IMR-90 (cell line): ENCODE data around the gene PRRG2. TPM values are rescaled to one million over a fixed set of nuclear protein-coding genes. Genes with fewer than 3 reads are reported as not detected.

Experiments used
- ATAC-seq: fragments of 200-7000 bp; cut with Tn5 transposase; 2 replicates; pipeline ENCODE4 v1.9.1; 2020; ENCODE audit warnings: low read depth, mild to moderate bottlenecking, moderate library complexity
- BruUV-seq: library from RNA; stranded (reverse); fragments of 400-500 nt; replicated peaks from 2 replicates; lab custom pipeline; 2021; lab: Mats Ljungman, UMichigan
- CTCF ChIA-PET: fragments of 300-600 bp; formaldehyde crosslinking; extraction: SDS; loops from one replicate; lab custom pipeline; 2021; ENCODE audit warnings: antibody characterized with exemption; lab: Yijun Ruan, JAX
- POLR2A ChIA-PET: fragments of 300-600 bp; sonication (Branson Sonifier 250); formaldehyde crosslinking; loops from one replicate; lab custom pipeline; 2022; ENCODE audit warnings: antibody characterized with exemption; ENCODE audit not compliant: unreplicated experiment; lab: Charles Lee
- DNase-seq: peaks from one replicate; pipeline ENCODE4 v3.0.0; 2013
- H2AFZ ChIP-seq: replicated peaks from 2 replicates; pipeline ENCODE3; 2013; ENCODE audit warnings: low read length, mild to moderate bottlenecking; ENCODE audit not compliant: poor library complexity
- H2AK5ac ChIP-seq: 2 replicates; pipeline ENCODE4 v1.6.1; 2013; ENCODE audit warnings: low read depth, low read length, inconsistent platforms
- H2AK9ac ChIP-seq: replicated peaks from 2 replicates; pipeline ENCODE3; 2013; ENCODE audit warnings: mild to moderate bottlenecking, low read depth, low read length, moderate library complexity; ENCODE audit not compliant: poor library complexity
- H2BK120ac ChIP-seq: 2 replicates; pipeline ENCODE4 v1.6.1; 2013; ENCODE audit warnings: low read depth, low read length, inconsistent platforms
- H2BK15ac ChIP-seq: 3 replicates; pipeline ENCODE4 v1.6.1; 2013; ENCODE audit warnings: low read depth, low read length, inconsistent platforms
- H2BK20ac ChIP-seq: 2 replicates; pipeline ENCODE4 v1.6.1; 2013; ENCODE audit warnings: low read depth, mild to moderate bottlenecking, inconsistent platforms, low read length, moderate library complexity
- H2BK5ac ChIP-seq: 2 replicates; pipeline ENCODE4 v1.6.1; 2013; ENCODE audit warnings: mild to moderate bottlenecking, low read depth, low read length, inconsistent platforms; ENCODE audit not compliant: poor library complexity, severe bottlenecking
- H3K14ac ChIP-seq: replicated peaks from 2 replicates; pipeline ENCODE4 v1.6.1; 2013; ENCODE audit warnings: low read depth, low read length, inconsistent platforms
- H3K18ac ChIP-seq: 2 replicates; pipeline ENCODE4 v1.6.1; 2013; ENCODE audit warnings: low read depth, low read length, control low read depth
- H3K23ac ChIP-seq: 2 replicates; pipeline ENCODE4 v1.6.1; 2013; ENCODE audit warnings: low read depth, low read length, inconsistent platforms
- H3K27ac ChIP-seq: 2 replicates; pipeline ENCODE4 v1.5.1; 2013; ENCODE audit warnings: mild to moderate bottlenecking, control low read depth, low read length; ENCODE audit not compliant: insufficient read depth
- H3K27me3 ChIP-seq: 2 replicates; pipeline ENCODE4 v1.6.1; 2013; ENCODE audit warnings: low read length; ENCODE audit not compliant: control insufficient read depth, insufficient read depth
- H3K36me3 ChIP-seq: 2 replicates; pipeline ENCODE4 v1.6.1; 2013; ENCODE audit warnings: low read length, mixed read lengths; ENCODE audit not compliant: control insufficient read depth, insufficient read depth
- H3K4ac ChIP-seq: 2 replicates; pipeline ENCODE4 v1.6.1; 2013; ENCODE audit warnings: low read depth, low read length, inconsistent platforms
- H3K4me1 ChIP-seq: 2 replicates; pipeline ENCODE4 v1.6.1; 2013; ENCODE audit warnings: low read length, mixed read lengths; ENCODE audit not compliant: control insufficient read depth, insufficient read depth
- H3K4me2 ChIP-seq: 2 replicates; pipeline ENCODE4 v1.6.1; 2013; ENCODE audit warnings: low read depth, mild to moderate bottlenecking, control low read depth, low read length, moderate library complexity
- H3K4me3 ChIP-seq: 2 replicates; pipeline ENCODE4 v1.5.1; 2013; ENCODE audit warnings: low read depth, mild to moderate bottlenecking, control low read depth, low read length, moderate library complexity; ENCODE audit not compliant: insufficient read depth
- H3K56ac ChIP-seq: 2 replicates; pipeline ENCODE4 v1.6.1; 2013; ENCODE audit warnings: low read length, inconsistent platforms; ENCODE audit not compliant: insufficient read depth; ENCODE audit errors: extremely low read depth
- H3K79me1 ChIP-seq, 2 experiments: 2 replicates each; pipeline ENCODE4 v1.6.1; 2013; ENCODE audit warnings: low read length in 2 of 2, inconsistent platforms in 1 of 2, low read depth in 1 of 2
- H3K9ac ChIP-seq: 2 replicates; pipeline ENCODE4 v1.6.1; 2013; ENCODE audit warnings: low read depth, low read length, control low read depth
- H3K9me1 ChIP-seq: 2 replicates; pipeline ENCODE4 v1.6.1; 2013; ENCODE audit warnings: low read length, inconsistent platforms; ENCODE audit not compliant: insufficient read depth
- H3K9me3 ChIP-seq: 2 replicates; pipeline ENCODE4 v1.6.1; 2013; ENCODE audit warnings: low read length; ENCODE audit not compliant: control insufficient read depth, insufficient read depth
- H4K20me1 ChIP-seq: 2 replicates; pipeline ENCODE4 v1.6.1; 2013; ENCODE audit warnings: low read length, inconsistent platforms; ENCODE audit not compliant: insufficient read depth
- H4K5ac ChIP-seq: 2 replicates; pipeline ENCODE4 v1.6.1; 2013; ENCODE audit warnings: mild to moderate bottlenecking, low read depth, low read length, control low read depth
- H4K8ac ChIP-seq, 2 experiments: 2 replicates each; pipeline ENCODE4 v1.6.1; 2013; ENCODE audit warnings: low read depth in 2 of 2, low read length in 2 of 2, control low read depth in 1 of 2, inconsistent platforms in 1 of 2
- H4K91ac ChIP-seq: 2 replicates; pipeline ENCODE4 v1.6.1; 2013; ENCODE audit warnings: low read depth, low read length, inconsistent platforms; ENCODE audit not compliant: insufficient read depth
- CEBPB ChIP-seq: IDR thresholded peaks from 2 replicates; pipeline ENCODE4 v1.6.1; 2012; ENCODE audit warnings: low read depth, low read length, improper control_type of control experiment
- FOS ChIP-seq: fragments of 150-350 bp; IDR thresholded peaks from 2 replicates; pipeline ENCODE4 v1.6.1; 2016; ENCODE audit warnings: low read depth, low read length
- MAFK ChIP-seq: IDR thresholded peaks from 2 replicates; pipeline ENCODE4 v1.6.1; 2012; ENCODE audit warnings: low read depth, low read length, improper control_type of control experiment
- WGBS, 2 experiments: methylation state at CpG; one replicate each; pipeline versions ENCODE4 v1.1.5 to v1.1.7; 2013; ENCODE audit warnings: missing lambda C conversion rate in 2 of 2; ENCODE audit not compliant: insufficient read length in 1 of 2; ENCODE audit errors: extremely low coverage in 2 of 2; 5-methylcytosine and 5-hydroxymethylcytosine counted together
- dilution Hi-C: fragments of 300-500 bp; cut with HindIII; formaldehyde crosslinking; loops from one replicate; pipeline ENCODE4 v1.14.3; 2018; ENCODE audit warnings: low sequenced_read_pairs; ENCODE audit not compliant: unreplicated experiment
- in situ Hi-C: fragments of 300-500 bp; cut with MboI; formaldehyde crosslinking; loops from 3 replicates; pipeline ENCODE4 v1.14.3; 2019; ENCODE audit warnings: low sequenced_read_pairs, inconsistent platforms, mixed read lengths
- intact Hi-C: fragments of 100-400 bp; cut with micrococcal nuclease; formaldehyde crosslinking; loops from 2 replicates; pipeline ENCODE4 v1.10.0; 2022
- polyA plus RNA-seq, 3 experiments: library from polyadenylated mRNA; depleted of rRNA; stranded (reverse); fragments of >200 nt; gene quantifications; 2 replicates each; pipeline ENCODE4 v1.2.3, GENCODE V29; 2012; ENCODE audit warnings: low replicate concordance in 1 of 3
- total RNA-seq: library from RNA; depleted of rRNA; stranded (reverse); fragments of >200 nt; gene quantifications from 2 replicates; pipeline ENCODE4 v1.2.3, GENCODE V29; 2012
- TF ChIP-seq, protein P1 (sequence below): conservative IDR thresholded peaks from 2 replicates; pipeline ENCODE4 v1.5.1; 2012; ENCODE audit warnings: mild to moderate bottlenecking, low read depth, low read length, improper control_type of control experiment

PRRG2 gene
- total and polyA plus RNA-seq, 2 of the 4 experiments (the other 2 are of a cell fraction): 0.14 to 0.54 TPM

GRCh38 chr19:49552749-49553148 lies 28.4 kb upstream of the PRRG2 start:
- no peak overlapping the region for H3K9ac ChIP-seq
- in situ Hi-C loops: loop anchor here (25.0 kb wide), 1 partner anchor 290 kb away; no protein-coding TSS in a partner anchor
- DNase-seq: no peak
- H3K18ac ChIP-seq: no peak overlapping the region
- H4K20me1 ChIP-seq: no peaks in the 10 kb centered on the region
- ChIA-PET POLR2A (interaction anchor here (0.7 kb wide), 1 partner anchor 40 kb away, joined by 5 read pairs; no protein-coding TSS in a partner anchor), CTCF (interaction anchor here (1.4 kb wide), 1 partner anchor 18 kb away, joined by 6 read pairs; no protein-coding TSS in a partner anchor)
- H3K9me3 ChIP-seq: no peaks in the 10 kb centered on the region
- H3K14ac ChIP-seq: no peak overlapping the region
- H2AFZ ChIP-seq: no peak overlapping the region
- 0 out of 2 replicates have a peak, but pooled peaks cover 3% of the 10 kb centered on the region for H3K9me1 ChIP-seq
- H3K4ac ChIP-seq: no peak overlapping the region
- no peak overlapping the region for H2BK15ac ChIP-seq
- H2BK20ac ChIP-seq: no peak overlapping the region
- H2AK9ac ChIP-seq: no peak overlapping the region
- no peak overlapping the region for H2BK120ac ChIP-seq
- no peak overlapping the region for H3K23ac ChIP-seq
- no peak overlapping the region for H2AK5ac ChIP-seq
- no TSS peak for BruUV-seq
- no peak overlapping the region for H3K27ac ChIP-seq
- H3K4me2 ChIP-seq: no peak overlapping the region
- no peak overlapping the region for H4K5ac ChIP-seq
- H3K4me1 ChIP-seq: no peaks in the 10 kb centered on the region
- TF ChIP-seq MAFK (no peak), FOS (no peak), CEBPB (no peak)
- TF ChIP-seq, protein P1, sequence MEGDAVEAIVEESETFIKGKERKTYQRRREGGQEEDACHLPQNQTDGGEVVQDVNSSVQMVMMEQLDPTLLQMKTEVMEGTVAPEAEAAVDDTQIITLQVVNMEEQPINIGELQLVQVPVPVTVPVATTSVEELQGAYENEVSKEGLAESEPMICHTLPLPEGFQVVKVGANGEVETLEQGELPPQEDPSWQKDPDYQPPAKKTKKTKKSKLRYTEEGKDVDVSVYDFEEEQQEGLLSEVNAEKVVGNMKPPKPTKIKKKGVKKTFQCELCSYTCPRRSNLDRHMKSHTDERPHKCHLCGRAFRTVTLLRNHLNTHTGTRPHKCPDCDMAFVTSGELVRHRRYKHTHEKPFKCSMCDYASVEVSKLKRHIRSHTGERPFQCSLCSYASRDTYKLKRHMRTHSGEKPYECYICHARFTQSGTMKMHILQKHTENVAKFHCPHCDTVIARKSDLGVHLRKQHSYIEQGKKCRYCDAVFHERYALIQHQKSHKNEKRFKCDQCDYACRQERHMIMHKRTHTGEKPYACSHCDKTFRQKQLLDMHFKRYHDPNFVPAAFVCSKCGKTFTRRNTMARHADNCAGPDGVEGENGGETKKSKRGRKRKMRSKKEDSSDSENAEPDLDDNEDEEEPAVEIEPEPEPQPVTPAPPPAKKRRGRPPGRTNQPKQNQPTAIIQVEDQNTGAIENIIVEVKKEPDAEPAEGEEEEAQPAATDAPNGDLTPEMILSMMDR: no peak
- peaks cover 4% of the 10 kb centered on the region in 2 experiments; a peak in 1 of 4 replicates for H3K79me1 ChIP-seq
- no peak overlapping the region for H3K56ac ChIP-seq
- dilution Hi-C loops: no loop called here
- ATAC-seq: no peak
- H4K91ac ChIP-seq: no peak overlapping the region
- no peak overlapping the region for H3K4me3 ChIP-seq
- H3K36me3 ChIP-seq: peaks cover 32% of the 10 kb centered on the region
- 97% methylated on average over 5 of the region's 11 CpGs; no CpG with 5 or more reads in 1 of the 2 experiments for WGBS, 2 experiments
- intact Hi-C loops: no loop called here
- H2BK5ac ChIP-seq: no peak overlapping the region
- no peak overlapping the region for H4K8ac ChIP-seq
- no peaks in the 10 kb centered on the region for H3K27me3 ChIP-seq
